ENCODE results near the gene UNC5CL.

The UNC5CL gene

GRCh38 chr6:41039060-41039998 lies at the start of gene UNC5CL:
Gene UNC5CL (minus strand): TSS chr6:41039221. CDS start chr6:41035074, 4,147 bp downstream.
- DNase-seq: no peak

GRCh38 chr6:41088451-41088850 lies 49.4 kb upstream of the UNC5CL start:
- no peak for DNase-seq

- no peak for DNase-seq
These were observed 46.2 kb upstream of the UNC5CL start for GRCh38 chr6:41085182-41085581.

- no peak for DNase-seq
These were observed 44.1 kb upstream of the UNC5CL start for GRCh38 chr6:41083072-41083471.

GRCh38 chr6:41080621-41081020 lies 41.6 kb upstream of the UNC5CL start:
- no peak for DNase-seq

- no peak for DNase-seq
These were observed 40.1 kb upstream of the UNC5CL start for GRCh38 chr6:41079080-41079479.

- DNase-seq: no peak
These were observed 39.1 kb upstream of the UNC5CL start for GRCh38 chr6:41078101-41078500.

GRCh38 chr6:41077536-41077935 lies 38.5 kb upstream of the UNC5CL start:
- no peak for DNase-seq

- DNase-seq: no peak
These were observed 36.9 kb upstream of the UNC5CL start for GRCh38 chr6:41075651-41076626.

GRCh38 chr6:41074692-41075436 lies 35.8 kb upstream of the UNC5CL start:
- DNase-seq: no peak

- DNase-seq: no peak
These were observed 35.1 kb upstream of the UNC5CL start for GRCh38 chr6:41073968-41074691.

- DNase-seq: no peak
These were observed 34.4 kb upstream of the UNC5CL start for GRCh38 chr6:41073203-41073967.

GRCh38 chr6:41072836-41073202 lies 33.8 kb upstream of the UNC5CL start, which contains the start of gene NFYA:
Gene NFYA (plus strand): TSS chr6:41072974. CDS start chr6:41079090, 6,116 bp downstream.
- DNase-seq: peak; percentile 87

- peak; percentile 87 for DNase-seq
These were observed 33.2 kb upstream of the UNC5CL start, which contains the start of gene OARD1 for GRCh38 chr6:41071923-41072835. Gene OARD1 (minus strand): TSS chr6:41072356. CDS start chr6:41071634, 722 bp downstream.

- no peak for DNase-seq
These were observed 32.5 kb upstream of the UNC5CL start for GRCh38 chr6:41071501-41071922.

GRCh38 chr6:41066867-41067304 lies 27.9 kb upstream of the UNC5CL start:
- DNase-seq: no peak

GRCh38 chr6:41065550-41066026 lies 26.6 kb upstream of the UNC5CL start:
- DNase-seq: no peak

- DNase-seq: no peak
These were observed 25.8 kb upstream of the UNC5CL start for GRCh38 chr6:41064841-41065240.

- no peak for DNase-seq
These were observed 24.9 kb upstream of the UNC5CL start for GRCh38 chr6:41063884-41064285.

- no peak for DNase-seq
These were observed 23.0 kb upstream of the UNC5CL start for GRCh38 chr6:41062056-41062455.

Measured in SIG-M5 (cell line).